Measurements from ENCODE around the gene SRRM3. TPM values are rescaled to one million over a fixed set of nuclear protein-coding genes. Genes with fewer than 3 reads are reported as not detected.

Gene SRRM3
- total RNA-seq, 1 donor from 2014 or later = not detected

DNA sequence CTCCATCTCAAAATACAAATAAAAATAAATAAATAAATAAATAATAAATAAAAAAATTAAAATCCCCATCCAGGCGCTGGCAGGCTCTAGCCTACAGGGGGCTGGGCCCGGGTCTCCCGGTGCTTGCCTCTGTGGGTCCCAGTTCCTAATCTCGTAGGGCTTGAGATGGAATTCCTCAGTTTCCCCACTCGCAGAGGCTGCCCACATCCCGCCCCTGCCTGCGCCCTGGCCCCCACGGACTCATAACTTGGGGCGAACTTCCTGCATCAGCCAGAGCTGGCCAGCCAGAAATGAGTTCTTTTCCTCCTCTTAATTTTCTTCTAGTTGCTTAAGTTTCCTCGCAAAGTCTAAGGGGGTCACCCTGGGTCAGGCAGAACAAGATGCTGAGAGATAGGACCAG, 22.0 kb upstream of the SRRM3 start:
- no peak for DNase-seq
- Mint-ChIP-seq H3K9me3 (no peaks in the 10 kb centered on the region), H3K4me1 (peaks cover 3% of the 10 kb centered on the region), H3K27ac (no peak overlapping the region), H3K36me3 (ENCODE audit: low read depth) (no peaks in the 10 kb centered on the region), H3K27me3 (peaks cover 6% of the 10 kb centered on the region), H3K4me3 (no peak overlapping the region)
- intact Hi-C loops (cut with micrococcal nuclease) = loop anchor here (10.0 kb wide), 1 partner anchor 945 kb away; the partner anchor contains the start of gene CCDC146
- CTCF ChIA-PET = interaction anchor here (3.5 kb wide), 1 partner anchor 135 kb away, joined by 31 read pairs; no protein-coding TSS in a partner anchor
- POLR2A ChIA-PET = no interaction called here
- TF ChIP-seq, protein P1, sequence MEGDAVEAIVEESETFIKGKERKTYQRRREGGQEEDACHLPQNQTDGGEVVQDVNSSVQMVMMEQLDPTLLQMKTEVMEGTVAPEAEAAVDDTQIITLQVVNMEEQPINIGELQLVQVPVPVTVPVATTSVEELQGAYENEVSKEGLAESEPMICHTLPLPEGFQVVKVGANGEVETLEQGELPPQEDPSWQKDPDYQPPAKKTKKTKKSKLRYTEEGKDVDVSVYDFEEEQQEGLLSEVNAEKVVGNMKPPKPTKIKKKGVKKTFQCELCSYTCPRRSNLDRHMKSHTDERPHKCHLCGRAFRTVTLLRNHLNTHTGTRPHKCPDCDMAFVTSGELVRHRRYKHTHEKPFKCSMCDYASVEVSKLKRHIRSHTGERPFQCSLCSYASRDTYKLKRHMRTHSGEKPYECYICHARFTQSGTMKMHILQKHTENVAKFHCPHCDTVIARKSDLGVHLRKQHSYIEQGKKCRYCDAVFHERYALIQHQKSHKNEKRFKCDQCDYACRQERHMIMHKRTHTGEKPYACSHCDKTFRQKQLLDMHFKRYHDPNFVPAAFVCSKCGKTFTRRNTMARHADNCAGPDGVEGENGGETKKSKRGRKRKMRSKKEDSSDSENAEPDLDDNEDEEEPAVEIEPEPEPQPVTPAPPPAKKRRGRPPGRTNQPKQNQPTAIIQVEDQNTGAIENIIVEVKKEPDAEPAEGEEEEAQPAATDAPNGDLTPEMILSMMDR (IDR thresholded peaks at IDR 0.05) = no peak
- ATAC-seq (ENCODE audit: low read depth) = no peak

DNA sequence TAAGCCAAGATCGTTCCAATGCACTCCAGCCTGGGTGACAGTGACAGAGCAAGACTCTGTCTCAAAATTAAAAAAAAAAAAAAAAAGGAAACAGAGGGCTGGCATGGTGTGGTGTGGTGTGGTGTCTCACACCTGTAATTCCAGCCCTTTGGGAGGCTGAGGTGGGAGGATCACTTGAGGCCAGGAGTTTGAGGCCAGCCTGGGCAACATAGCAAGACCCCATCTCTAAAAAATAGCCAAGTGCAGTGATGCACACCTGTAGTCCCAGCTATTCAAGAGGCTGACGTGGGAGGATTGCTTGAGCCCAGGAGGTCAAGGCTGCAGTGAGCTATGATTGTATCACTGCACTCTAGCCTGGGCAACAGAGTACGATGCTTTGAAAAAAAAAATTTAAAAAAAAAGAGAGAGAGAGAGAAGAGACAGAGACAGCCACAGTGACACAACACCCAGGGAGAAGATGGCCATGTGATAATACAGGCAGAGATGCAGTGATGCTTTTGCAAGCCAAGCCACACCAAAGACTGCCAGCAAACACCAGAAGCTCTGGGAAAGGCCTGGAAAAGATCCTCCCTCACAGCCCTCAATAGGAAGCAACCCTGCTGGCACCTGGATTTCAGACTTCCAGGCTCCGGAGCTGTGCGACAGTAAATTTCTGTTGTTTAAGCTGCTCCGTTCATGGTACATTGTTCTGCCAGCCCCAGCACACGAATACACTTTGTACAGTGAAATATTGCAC, 19.3 kb upstream of the SRRM3 start:
- ChIA-PET POLR2A (no interaction called here), CTCF (no interaction called here)
- DNase-seq = no peak
- Mint-ChIP-seq H3K27me3 (peaks cover 9% of the 10 kb centered on the region), H3K36me3 (ENCODE audit: low read depth) (no peaks in the 10 kb centered on the region), H3K4me1 (peaks cover 3% of the 10 kb centered on the region), H3K9me3 (no peaks in the 10 kb centered on the region), H3K4me3 (no peak overlapping the region), H3K27ac (no peak overlapping the region)
- intact Hi-C loops (cut with micrococcal nuclease) = no loop called here
- ATAC-seq (ENCODE audit: low read depth) = no peak
- TF ChIP-seq, protein P1 (IDR thresholded peaks at IDR 0.05) = no peak

DNA sequence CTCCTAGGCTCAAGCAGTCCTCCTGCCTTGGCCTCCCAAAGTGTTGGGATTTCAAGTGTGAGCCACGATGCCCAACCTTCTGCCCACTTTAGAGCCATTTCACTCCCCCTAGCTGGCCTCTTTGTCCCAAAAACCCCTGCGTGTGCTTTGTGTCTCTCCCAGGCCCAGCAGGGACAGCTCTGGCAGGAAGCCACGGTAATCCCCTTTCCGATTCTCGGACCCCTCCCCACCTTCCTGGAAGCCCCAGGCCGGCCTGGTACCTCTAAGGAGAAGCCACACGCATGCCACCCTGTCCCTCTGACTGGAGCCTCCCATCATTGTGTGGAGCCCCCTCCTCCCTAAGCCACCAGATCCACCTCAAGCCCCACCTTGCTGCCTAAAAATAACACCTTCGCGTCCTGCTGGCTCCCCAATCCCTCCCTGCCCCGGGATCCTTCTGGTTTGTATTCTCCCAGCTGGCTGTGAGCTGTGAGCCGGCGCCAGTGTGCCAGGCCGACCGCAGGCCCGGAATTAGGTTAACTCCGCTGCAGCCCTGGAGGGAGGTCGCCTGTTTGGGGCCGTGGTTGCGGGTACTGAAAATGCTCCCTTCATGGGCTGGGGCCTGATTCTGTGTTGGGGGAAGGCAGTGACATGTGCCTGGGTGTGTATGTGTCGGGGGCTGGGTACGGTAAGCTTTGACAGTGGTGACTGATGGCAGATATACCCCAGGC, 16.4 kb upstream of the SRRM3 start:
- H3K4me3 Mint-ChIP-seq = no peak overlapping the region
- TF ChIP-seq, protein P1 (IDR thresholded peaks at IDR 0.05) = no peak
- ChIA-PET CTCF (interaction anchor here (0.6 kb wide), 1 partner anchor 8 kb away, joined by 3 read pairs; no protein-coding TSS in a partner anchor), POLR2A (no interaction called here)
- H3K9me3 Mint-ChIP-seq = no peaks in the 10 kb centered on the region
- intact Hi-C loops (cut with micrococcal nuclease) = no loop called here
- no peaks in the 10 kb centered on the region for H3K4me1 Mint-ChIP-seq
- no peaks in the 10 kb centered on the region for H3K36me3 Mint-ChIP-seq (ENCODE audit: low read depth)
- DNase-seq (no peak), ATAC-seq (ENCODE audit: low read depth) (no peak)
- peaks cover 11% of the 10 kb centered on the region for H3K27me3 Mint-ChIP-seq
- H3K27ac Mint-ChIP-seq = no peak overlapping the region

DNA sequence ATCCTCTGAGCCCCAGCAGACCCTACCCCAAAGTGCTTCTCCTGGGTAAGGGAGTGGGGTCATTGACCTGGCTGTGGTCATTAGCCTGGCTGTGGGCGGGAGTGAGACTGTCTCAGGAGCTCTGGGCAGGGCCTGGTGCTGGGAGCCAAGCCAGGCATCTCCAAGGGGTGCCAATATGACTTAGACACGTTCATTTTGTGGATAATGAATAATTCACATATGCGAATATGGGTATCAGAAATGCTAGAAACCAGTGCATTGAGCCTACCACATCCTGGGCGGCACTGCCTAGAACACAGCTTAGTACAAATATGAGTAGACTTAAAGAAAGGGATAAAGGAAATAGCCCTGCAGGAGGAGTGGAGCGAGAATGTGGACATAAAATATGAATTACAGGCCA, 14.4 kb upstream of the SRRM3 start:
- POLR2A ChIA-PET = no interaction called here
- TF ChIP-seq, protein P1 (IDR thresholded peaks at IDR 0.05) = no peak
- CTCF ChIA-PET = no interaction called here
- intact Hi-C loops (cut with micrococcal nuclease) = no loop called here
- Mint-ChIP-seq H3K36me3 (ENCODE audit: low read depth) (no peaks in the 10 kb centered on the region), H3K9me3 (no peaks in the 10 kb centered on the region), H3K27ac (no peak overlapping the region), H3K4me1 (no peaks in the 10 kb centered on the region), H3K27me3 (peaks cover 11% of the 10 kb centered on the region), H3K4me3 (no peak overlapping the region)
- ATAC-seq (ENCODE audit: low read depth) = no peak
- no peak for DNase-seq

DNA sequence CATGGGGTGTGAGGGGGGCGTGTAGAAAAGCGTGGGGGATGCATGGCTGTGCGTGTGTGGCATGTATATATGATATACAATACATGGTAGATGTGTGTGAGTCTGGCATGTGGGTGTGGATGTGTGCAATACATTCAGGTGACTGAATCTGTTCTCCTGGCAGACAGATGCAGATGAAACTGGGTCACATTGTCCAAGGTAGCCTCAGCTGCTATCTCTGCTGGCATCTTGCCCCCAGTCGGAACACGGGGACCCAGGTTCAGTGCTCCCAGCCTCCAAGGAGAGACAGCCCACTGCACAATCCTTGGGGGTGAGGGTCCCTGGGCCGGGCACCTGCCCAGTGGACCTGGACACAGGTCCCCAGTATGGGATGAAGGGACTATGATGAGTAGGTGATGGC, 12.4 kb upstream of the SRRM3 start:
- TF ChIP-seq, protein P1 (IDR thresholded peaks at IDR 0.05) = no peak
- Mint-ChIP-seq H3K36me3 (ENCODE audit: low read depth) (no peaks in the 10 kb centered on the region), H3K27me3 (peaks cover 7% of the 10 kb centered on the region), H3K4me1 (no peaks in the 10 kb centered on the region), H3K9me3 (no peaks in the 10 kb centered on the region), H3K27ac (no peak overlapping the region), H3K4me3 (no peak overlapping the region)
- POLR2A ChIA-PET = no interaction called here
- ATAC-seq (ENCODE audit: low read depth) = no peak
- DNase-seq = no peak
- intact Hi-C loops (cut with micrococcal nuclease) = no loop called here
- CTCF ChIA-PET = interaction anchor here (1.2 kb wide), 1 partner anchor 11 kb away, joined by 4 read pairs; no protein-coding TSS in a partner anchor

All from activated B cell treated with CpG ODN at 0.5 μM for 24 hours (primary cell).